MM.1S (cell line): ENCODE data around the gene HUWE1.

Source experiments
- DNase-seq: peaks from one replicate; pipeline ENCODE4 v3.0.0-alpha.2; 2015
- H2AFZ ChIP-seq: fragments of 300-600 bp; sonication (generic); 2 replicates; pipeline ENCODE4 v1.6.0; 2016; ENCODE audit warnings: antibody characterized with exemption, low read length
- H3F3A ChIP-seq: fragments of 300-600 bp; sonication (generic); 2 replicates; pipeline ENCODE4 v1.6.1; 2016; ENCODE audit warnings: mild to moderate bottlenecking, antibody characterized with exemption, low read length, moderate library complexity, mixed read lengths; ENCODE audit not compliant: insufficient read depth
- H3K27ac ChIP-seq: fragments of 300-600 bp; sonication (generic); 2 replicates; pipeline ENCODE4 v1.5.1; 2016; ENCODE audit warnings: mild to moderate bottlenecking, low read length
- H3K27me3 ChIP-seq: fragments of 300-600 bp; sonication (generic); replicated peaks from 2 replicates; pipeline ENCODE4 v1.6.0; 2016; ENCODE audit warnings: low read length; ENCODE audit not compliant: insufficient read depth
- H3K36me3 ChIP-seq: fragments of 300-600 bp; sonication (generic); replicated peaks from 2 replicates; pipeline ENCODE4 v1.6.1; 2016; ENCODE audit warnings: mild to moderate bottlenecking, low read length, mixed read lengths; ENCODE audit not compliant: insufficient read depth
- H3K4me1 ChIP-seq: fragments of 300-600 bp; sonication (generic); 2 replicates; pipeline ENCODE4 v1.6.1; 2016; ENCODE audit warnings: low read length, mixed read lengths
- H3K4me2 ChIP-seq: fragments of 300-600 bp; sonication (generic); 2 replicates; pipeline ENCODE4 v1.6.0; 2016; ENCODE audit warnings: low read depth, low read length
- H3K4me3 ChIP-seq: fragments of 300-600 bp; sonication (generic); 2 replicates; pipeline ENCODE4 v1.5.1; 2016; ENCODE audit warnings: low read length, mixed read lengths
- H3K79me2 ChIP-seq: fragments of 300-600 bp; sonication (generic); 2 replicates; pipeline ENCODE4 v1.6.1; 2016; ENCODE audit warnings: mixed run types, low read length, mixed read lengths
- H3K9ac ChIP-seq: fragments of 300-600 bp; sonication (generic); 2 replicates; pipeline ENCODE4 v1.6.1; 2016; ENCODE audit warnings: low read length, mixed read lengths
- H3K9me2 ChIP-seq: fragments of 300-600 bp; sonication (generic); replicated peaks from 2 replicates; pipeline ENCODE4 v1.6.1; 2016; ENCODE audit warnings: mild to moderate bottlenecking, low read length, mixed read lengths; ENCODE audit not compliant: insufficient read depth
- H3K9me3 ChIP-seq: fragments of 300-600 bp; sonication (generic); replicated peaks from 2 replicates; pipeline ENCODE4 v1.6.1; 2016; ENCODE audit warnings: mild to moderate bottlenecking, low read length, mixed read lengths; ENCODE audit not compliant: insufficient read depth
- H4K20me1 ChIP-seq: fragments of 300-600 bp; sonication (generic); 2 replicates; pipeline ENCODE4 v1.6.1; 2016; ENCODE audit warnings: mild to moderate bottlenecking, low read length, moderate library complexity, mixed read lengths; ENCODE audit not compliant: insufficient read depth
- CTCF ChIP-seq: fragments of 300-600 bp; sonication (generic); IDR thresholded peaks from 2 replicates; pipeline ENCODE4 v1.5.1; 2016; ENCODE audit warnings: antibody characterized with exemption, low read length, mixed read lengths
- EZH2 ChIP-seq: fragments of 300-600 bp; sonication (generic); optimal IDR thresholded peaks from 2 replicates; pipeline ENCODE3; 2017; ENCODE audit warnings: low read depth, mild to moderate bottlenecking, antibody characterized with exemption, low read length, mixed read lengths
- EZH2phosphoT487 ChIP-seq: fragments of 300-600 bp; sonication (generic); IDR thresholded peaks from 2 replicates; pipeline ENCODE4 v1.6.1; 2018; ENCODE audit warnings: antibody characterized with exemption, low read length

HUWE1 gene

GRCh38 chrX:53622431-53622830, 64.1 kb downstream of the HUWE1 start:
- Histone ChIP-seq H3K4me3 (no peak overlapping the region), H3K9me3 (no peaks in the 10 kb centered on the region), H3K36me3 (no peaks in the 10 kb centered on the region; the same call in 1 of the 2 replicates), H3K27me3 (no peaks in the 10 kb centered on the region), H3K79me2 (peaks cover 22% of the 10 kb centered on the region), H3K9me2 (no peaks in the 10 kb centered on the region), H4K20me1 (no peaks in the 10 kb centered on the region), H3F3A (no peaks in the 10 kb centered on the region), H3K27ac (no peak overlapping the region), H3K9ac (no peak overlapping the region), H2AFZ (no peak overlapping the region), H3K4me2 (no peak overlapping the region), H3K4me1 (no peaks in the 10 kb centered on the region)
- DNase-seq = no peak
- TF ChIP-seq EZH2phosphoT487 = no peak
- no peak for TF ChIP-seq EZH2
- no peak for TF ChIP-seq CTCF

GRCh38 chrX:53621418-53621986, 65.0 kb downstream of the HUWE1 start:
- H3K9ac ChIP-seq = no peak overlapping the region
- H3K4me1 ChIP-seq = no peaks in the 10 kb centered on the region

DNA sequence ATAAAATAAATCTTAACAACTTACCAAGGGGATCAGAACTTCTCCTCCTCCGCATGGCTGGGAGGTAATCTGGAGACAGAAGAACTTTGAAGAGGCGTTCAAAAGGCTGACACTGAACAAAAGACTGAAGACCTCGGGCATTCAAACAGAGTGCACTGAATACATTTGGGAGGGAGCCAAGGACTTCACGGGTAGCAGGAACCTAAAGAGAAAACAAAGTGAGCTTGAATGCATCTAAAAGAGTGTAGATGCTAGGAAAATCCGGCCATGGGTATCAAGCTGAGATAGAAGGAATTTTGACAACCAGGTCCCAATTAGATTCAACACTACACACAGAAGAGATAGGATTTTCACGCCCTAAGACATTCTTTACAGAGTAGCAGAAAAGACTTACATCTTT, 69.6 kb downstream of the HUWE1 start:
- Histone ChIP-seq H3K79me2 (peaks cover 18% of the 10 kb centered on the region), H3K9ac (no peak overlapping the region), H3K27ac (no peak overlapping the region), H4K20me1 (no peaks in the 10 kb centered on the region), H3K9me3 (no peaks in the 10 kb centered on the region), H3K4me2 (no peak overlapping the region), H3K4me1 (no peaks in the 10 kb centered on the region), H3K4me3 (no peak overlapping the region), H3K9me2 (no peaks in the 10 kb centered on the region), H3F3A (no peaks in the 10 kb centered on the region), H2AFZ (no peak overlapping the region), H3K27me3 (no peaks in the 10 kb centered on the region), H3K36me3 (no peaks in the 10 kb centered on the region; the same call in 1 of the 2 replicates)
- TF ChIP-seq CTCF (no peak), EZH2phosphoT487 (no peak), EZH2 (no peak)
- DNase-seq = no peak

More at GRCh38 chrX:53621418-53621986, 65.0 kb downstream of the HUWE1 start:
- TF ChIP-seq CTCF (no peak), EZH2phosphoT487 (no peak), EZH2 (no peak)
- H3K4me2 ChIP-seq = no peak overlapping the region
- no peaks in the 10 kb centered on the region; the same call in 1 of the 2 replicates for H3K36me3 ChIP-seq
- no peak overlapping the region for H3K27ac ChIP-seq
- H3F3A ChIP-seq = no peaks in the 10 kb centered on the region
- no peak overlapping the region for H2AFZ ChIP-seq
- H3K4me3 ChIP-seq = no peak overlapping the region
- no peak for DNase-seq
- no peaks in the 10 kb centered on the region for H3K27me3 ChIP-seq
- H3K9me3 ChIP-seq = no peaks in the 10 kb centered on the region
- H3K79me2 ChIP-seq = peaks cover 22% of the 10 kb centered on the region
- no peaks in the 10 kb centered on the region for H3K9me2 ChIP-seq
- no peaks in the 10 kb centered on the region for H4K20me1 ChIP-seq
